ENCODE measurements around the gene TRAK1. TPM values are rescaled to one million over a fixed set of nuclear protein-coding genes. Genes with fewer than 3 reads are reported as not detected.

Gene TRAK1
- total RNA-seq, 6 experiments from 2014 or later: 50.6 to 54.3 (median 52.3) TPM

- TF ChIP-seq CTCF (IDR thresholded peaks at IDR 0.05): no peak
- Mint-ChIP-seq H3K27me3 (ENCODE audit: insufficient read depth) (peaks cover 55% of the 10 kb centered on the region), H3K27ac (no peak within 1 kb of the TSS), H3K4me3 (no peak within 1 kb of the TSS), H3K36me3 (ENCODE audit: low read depth) (no peaks in the 10 kb centered on the region), H3K9me3 (no peaks in the 10 kb centered on the region), H3K4me1 (ENCODE audit: low read depth) (peaks cover 21% of the 10 kb centered on the region)
- DNase-seq: no peak
These were observed 174.9 kb downstream of the TRAK1 start, which contains the start of gene CCK for GRCh38 chr3:42266085-42266484. TSS of gene CCK (minus strand) at chr3:42266185. CDS start at chr3:42263630, 2,555 bp downstream.

GRCh38 chr3:42267878-42268277 lies 176.7 kb downstream of the TRAK1 start:
- no peak for TF ChIP-seq CTCF (IDR thresholded peaks at IDR 0.05)
- Mint-ChIP-seq H3K27ac (no peak overlapping the region), H3K27me3 (ENCODE audit: insufficient read depth) (peaks cover 59% of the 10 kb centered on the region), H3K4me1 (ENCODE audit: low read depth) (peaks cover 8% of the 10 kb centered on the region), H3K4me3 (no peak overlapping the region), H3K36me3 (ENCODE audit: low read depth) (no peaks in the 10 kb centered on the region), H3K9me3 (peaks cover 5% of the 10 kb centered on the region; the same call in 1 of the 2 replicates)
- no peak for DNase-seq

GRCh38 chr3:42269647-42270046 lies 178.5 kb downstream of the TRAK1 start:
- peaks cover 51% of the 10 kb centered on the region for H3K27me3 Mint-ChIP-seq (ENCODE audit: insufficient read depth)
- no peak overlapping the region for H3K4me3 Mint-ChIP-seq

GRCh38 chr3:42270561-42270960 lies 179.4 kb downstream of the TRAK1 start:
- Mint-ChIP-seq H3K4me3 (no peak overlapping the region), H3K27me3 (ENCODE audit: insufficient read depth) (peaks cover 44% of the 10 kb centered on the region), H3K36me3 (ENCODE audit: low read depth) (no peaks in the 10 kb centered on the region), H3K4me1 (ENCODE audit: low read depth) (no peaks in the 10 kb centered on the region), H3K27ac (no peak overlapping the region), H3K9me3 (peaks cover 5% of the 10 kb centered on the region; the same call in 1 of the 2 replicates)
- no peak for DNase-seq
- no peak for TF ChIP-seq CTCF (IDR thresholded peaks at IDR 0.05)

More at GRCh38 chr3:42269647-42270046, 178.5 kb downstream of the TRAK1 start:
- no peak for DNase-seq
- TF ChIP-seq CTCF (IDR thresholded peaks at IDR 0.05): no peak
- peaks cover 5% of the 10 kb centered on the region; the same call in 1 of the 2 replicates for H3K9me3 Mint-ChIP-seq
- H3K4me1 Mint-ChIP-seq (ENCODE audit: low read depth): no peaks in the 10 kb centered on the region
- H3K27ac Mint-ChIP-seq: no peak overlapping the region
- no peaks in the 10 kb centered on the region for H3K36me3 Mint-ChIP-seq (ENCODE audit: low read depth)

- no peak overlapping the region for H3K4me3 Mint-ChIP-seq
- H3K27ac Mint-ChIP-seq: no peak overlapping the region
- DNase-seq: no peak
- peaks cover 43% of the 10 kb centered on the region for H3K27me3 Mint-ChIP-seq (ENCODE audit: insufficient read depth)
- peaks cover 5% of the 10 kb centered on the region; the same call in 1 of the 2 replicates for H3K9me3 Mint-ChIP-seq
- no peaks in the 10 kb centered on the region for H3K4me1 Mint-ChIP-seq (ENCODE audit: low read depth)
- TF ChIP-seq CTCF (IDR thresholded peaks at IDR 0.05): no peak
- H3K36me3 Mint-ChIP-seq (ENCODE audit: low read depth): no peaks in the 10 kb centered on the region
These were observed 180.6 kb downstream of the TRAK1 start for GRCh38 chr3:42271786-42272185.

GRCh38 chr3:42273361-42273760 lies 182.2 kb downstream of the TRAK1 start:
- H3K36me3 Mint-ChIP-seq (ENCODE audit: low read depth): no peaks in the 10 kb centered on the region
- peaks cover 35% of the 10 kb centered on the region for H3K27me3 Mint-ChIP-seq (ENCODE audit: insufficient read depth)
- H3K4me3 Mint-ChIP-seq: no peak overlapping the region
- no peaks in the 10 kb centered on the region for H3K4me1 Mint-ChIP-seq (ENCODE audit: low read depth)
- peaks cover 5% of the 10 kb centered on the region; the same call in 1 of the 2 replicates for H3K9me3 Mint-ChIP-seq
- no peak for TF ChIP-seq CTCF (IDR thresholded peaks at IDR 0.05)
- DNase-seq: no peak
- H3K27ac Mint-ChIP-seq: no peak overlapping the region

Measured in HFFc6 (cell line).